ENCODE data around the gene C1orf116.

C1orf116 gene

GRCh38 chr1:207018707-207019106, 13.8 kb downstream of the C1orf116 start:
- no peak for DNase-seq

- no peak for DNase-seq
These were observed 14.7 kb downstream of the C1orf116 start for GRCh38 chr1:207017615-207018559.

- DNase-seq: no peak
These were observed 16.8 kb downstream of the C1orf116 start for GRCh38 chr1:207015791-207016190.

GRCh38 chr1:207014728-207015127, 17.8 kb downstream of the C1orf116 start:
- no peak for DNase-seq

GRCh38 chr1:207013321-207014085, 19.1 kb downstream of the C1orf116 start:
- no peak for DNase-seq

DNA sequence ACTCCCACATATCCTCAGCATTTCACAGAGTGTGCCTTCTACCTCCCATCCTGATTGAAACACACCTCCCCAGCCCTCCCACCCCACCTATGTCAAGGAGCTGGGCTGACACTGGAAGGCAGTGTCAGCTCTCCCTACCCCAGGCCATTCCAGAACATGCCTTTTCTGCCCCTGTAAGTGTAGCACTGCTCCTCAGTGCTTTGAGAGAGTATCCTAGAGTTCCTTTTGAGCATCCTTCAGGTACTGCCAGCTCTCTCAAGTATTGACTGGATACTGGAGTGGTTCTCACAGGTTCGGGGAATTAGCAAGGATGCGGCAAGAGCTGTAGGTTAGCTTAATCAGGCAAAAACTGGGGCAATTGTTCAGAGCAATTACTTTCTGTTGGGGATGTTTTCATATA, 21.8 kb downstream of the C1orf116 start:
- DNase-seq: no peak

DNA sequence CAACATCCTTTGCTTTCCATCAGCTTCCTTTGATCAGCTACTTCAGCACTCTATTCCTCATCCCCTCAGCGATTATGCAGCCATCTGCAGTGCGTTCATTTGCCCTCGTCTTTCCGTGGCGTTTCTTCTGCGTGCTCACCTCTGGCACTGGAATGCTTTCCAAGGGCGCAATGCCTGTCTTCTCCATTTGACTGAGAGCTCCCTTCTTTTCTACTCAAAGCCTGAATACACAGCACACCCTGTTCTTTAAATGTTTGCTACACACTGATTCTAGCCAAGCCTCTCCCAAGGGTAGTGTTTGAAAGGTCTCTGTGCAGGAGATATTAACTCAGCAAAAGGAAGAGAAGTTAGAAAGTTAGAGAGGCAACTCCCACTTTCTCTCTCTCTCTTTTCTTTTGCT, 22.6 kb downstream of the C1orf116 start:
- no peak for DNase-seq

- no peak for DNase-seq
These were observed 23.2 kb downstream of the C1orf116 start for GRCh38 chr1:207009182-207009850.

GRCh38 chr1:207007352-207008033, 25.1 kb downstream of the C1orf116 start:
- no peak for DNase-seq

DNA sequence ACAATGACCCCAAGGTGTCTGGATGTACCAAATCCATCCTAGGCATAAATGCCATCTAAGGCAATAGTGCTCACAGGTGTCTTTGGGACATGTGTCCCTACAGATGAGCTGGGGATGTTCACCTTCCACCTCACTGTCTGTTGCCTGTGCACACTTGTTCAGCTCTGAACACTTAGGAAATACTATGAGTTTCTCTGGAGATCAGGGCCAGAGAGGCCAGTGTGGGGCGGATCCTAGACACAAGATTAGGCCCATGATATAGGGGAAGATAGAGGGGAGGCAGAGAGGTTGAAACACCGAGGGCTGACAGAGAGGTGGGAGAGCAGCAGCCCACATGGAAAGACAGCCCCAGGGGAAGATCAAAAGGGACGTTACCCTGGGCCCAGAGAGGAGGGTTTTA, 25.6 kb downstream of the C1orf116 start:
- DNase-seq: no peak

- no peak for DNase-seq
These were observed 26.5 kb downstream of the C1orf116 start for GRCh38 chr1:207006083-207006482.

DNA sequence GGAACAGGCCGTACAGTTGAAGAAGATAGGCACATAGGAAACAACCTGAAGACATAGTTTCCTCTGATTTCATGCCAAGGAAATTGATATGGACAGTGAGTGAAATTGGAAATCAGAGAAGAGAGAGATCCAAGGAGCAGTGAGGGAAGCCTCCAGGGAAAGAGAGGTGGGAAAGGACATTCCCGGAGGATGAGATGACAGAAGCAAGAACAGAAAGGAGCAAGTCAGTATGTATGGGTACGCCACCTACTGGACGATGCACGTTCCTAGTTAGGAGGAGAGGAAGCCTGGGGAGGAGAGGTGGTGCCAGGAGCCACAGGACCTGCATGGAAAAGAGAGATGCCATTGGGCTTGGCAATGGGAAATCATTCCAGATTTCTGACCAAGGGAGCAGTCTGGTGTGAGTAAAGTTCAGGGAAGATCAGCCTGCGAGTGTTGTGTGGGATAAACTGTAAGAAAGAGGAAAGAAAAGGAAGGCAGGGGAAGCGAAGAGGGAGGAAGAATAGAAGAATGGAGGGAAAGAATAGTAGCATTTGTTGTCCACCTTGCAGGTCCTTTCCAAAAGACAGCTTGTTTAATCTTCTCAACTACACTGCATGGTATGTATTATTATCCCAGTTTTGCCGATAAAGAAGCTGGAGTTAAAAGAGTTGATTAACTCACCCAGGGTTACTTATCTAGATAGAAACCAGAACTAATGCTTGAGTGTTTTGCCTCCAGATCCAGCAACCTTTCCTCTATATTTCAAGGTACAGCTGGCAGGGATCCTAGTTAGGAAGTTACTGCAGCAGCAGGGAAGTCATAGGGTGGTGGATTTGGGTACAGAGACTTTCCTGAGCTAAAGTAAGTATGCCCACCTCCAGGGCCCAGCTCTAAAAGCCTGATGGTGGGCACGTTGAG, 27.4 kb downstream of the C1orf116 start:
- peak; percentile 25 for DNase-seq

GRCh38 chr1:207003210-207003609, 29.3 kb downstream of the C1orf116 start:
- no peak for DNase-seq

DNA sequence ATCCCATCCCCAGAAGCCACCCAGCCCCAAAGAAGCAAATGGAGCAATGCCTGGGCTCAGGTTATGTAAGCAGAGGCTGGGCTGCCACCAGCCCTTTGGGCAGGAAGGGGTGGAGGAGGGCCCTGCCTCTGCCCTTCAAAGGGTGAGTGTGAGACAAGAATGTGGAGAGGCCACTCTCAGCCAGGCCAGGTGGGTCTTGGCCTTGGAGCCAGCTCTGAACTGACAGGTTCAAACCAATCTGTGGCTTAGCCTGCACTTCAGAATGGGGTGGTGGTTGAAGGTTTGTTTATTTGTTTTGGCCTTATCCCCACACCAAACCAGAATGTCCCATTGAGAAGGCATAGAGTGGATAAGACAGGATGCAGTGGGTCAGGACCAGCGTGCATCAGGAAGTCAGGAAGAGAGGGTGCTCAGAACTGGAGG, 29.8 kb downstream of the C1orf116 start:
- no peak for DNase-seq

GRCh38 chr1:207001492-207002245, 30.9 kb downstream of the C1orf116 start:
- no peak for DNase-seq

DNA sequence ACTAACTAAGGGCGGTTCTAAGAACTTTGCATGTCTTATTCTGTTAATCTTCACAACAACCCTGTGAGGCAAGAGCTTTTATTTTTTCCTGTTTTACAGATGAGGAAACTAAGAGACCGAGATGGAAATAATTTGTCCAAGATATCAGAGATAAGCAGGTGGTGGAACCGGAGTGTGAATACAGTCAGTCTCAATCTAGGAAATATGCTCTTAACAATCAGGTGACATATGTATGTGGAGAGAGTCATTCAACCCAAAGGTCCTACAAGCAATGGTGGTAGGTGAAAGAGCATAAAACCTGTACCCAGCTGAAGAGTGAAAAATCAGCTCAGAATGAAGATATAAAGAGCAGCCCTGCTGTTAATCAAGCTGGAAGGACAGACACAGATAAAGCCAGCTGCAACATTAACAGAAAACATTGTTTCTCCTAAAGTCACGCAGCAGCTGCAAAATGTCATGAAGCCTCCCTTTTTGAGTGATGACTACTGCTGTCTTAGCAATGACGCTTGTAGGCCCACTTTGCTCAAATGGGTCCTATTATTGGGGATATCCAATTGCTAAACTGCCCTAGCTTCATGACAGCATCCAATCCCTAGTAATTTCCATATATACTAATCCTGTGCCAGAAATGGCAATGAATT, 31.8 kb downstream of the C1orf116 start:
- no peak for DNase-seq

DNA sequence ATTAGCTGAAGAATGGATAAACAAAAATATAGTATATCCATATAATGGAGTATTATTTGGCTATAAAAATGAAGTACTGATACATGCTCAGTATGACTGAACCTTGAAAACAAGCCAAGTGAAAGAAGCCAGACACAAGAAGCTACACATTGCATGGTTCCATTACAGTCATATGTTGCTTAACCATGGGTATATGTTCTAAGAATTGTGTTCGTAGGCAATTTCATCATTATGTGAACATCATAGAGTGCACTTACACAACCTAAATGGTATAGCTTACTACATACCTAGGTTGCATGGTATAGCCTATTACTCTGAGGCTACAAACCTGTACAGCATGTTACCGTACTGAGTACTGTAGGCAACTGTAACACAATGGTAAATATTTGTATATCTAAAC, 33.7 kb downstream of the C1orf116 start:
- no peak for DNase-seq

DNA sequence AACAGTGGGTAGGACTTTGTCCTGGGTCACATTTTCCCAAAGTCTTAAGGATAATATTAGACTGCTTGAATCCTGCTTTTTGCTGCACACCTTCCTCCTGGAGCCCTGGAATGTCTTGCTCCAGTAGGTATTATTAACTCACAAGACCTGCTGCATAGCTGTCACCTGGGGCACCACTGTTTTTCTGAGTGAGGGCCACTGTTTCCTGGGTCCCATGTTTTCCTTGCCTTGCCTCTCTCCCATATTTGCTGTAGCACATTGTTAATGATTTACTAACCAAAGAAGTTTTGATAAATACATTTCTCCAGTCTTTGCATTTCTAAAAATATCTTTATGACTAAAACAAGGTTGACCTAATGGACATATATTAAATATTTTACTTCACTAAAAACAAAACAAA, 39.8 kb downstream of the C1orf116 start:
- no peak for DNase-seq

DNA sequence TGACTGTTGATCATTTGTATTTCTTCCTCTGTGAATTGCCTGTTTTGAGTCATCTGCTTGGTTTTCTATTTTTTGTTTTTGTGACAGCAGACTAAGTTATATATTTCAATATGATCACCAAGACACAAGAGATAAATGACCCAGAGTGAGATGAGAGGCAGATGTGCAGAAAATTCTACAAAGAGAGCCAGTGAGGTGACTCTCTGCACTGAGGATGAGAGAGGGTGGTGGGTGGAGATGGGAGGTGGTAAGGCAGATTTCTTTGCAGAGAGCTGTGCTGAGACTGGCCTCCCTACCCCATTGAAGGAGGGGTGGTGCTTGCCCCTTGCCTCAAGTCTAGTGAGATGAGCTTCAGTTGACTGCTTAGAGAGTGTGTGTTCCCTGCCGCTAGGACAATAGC, 44.7 kb downstream of the C1orf116 start:
- no peak for DNase-seq

DNA sequence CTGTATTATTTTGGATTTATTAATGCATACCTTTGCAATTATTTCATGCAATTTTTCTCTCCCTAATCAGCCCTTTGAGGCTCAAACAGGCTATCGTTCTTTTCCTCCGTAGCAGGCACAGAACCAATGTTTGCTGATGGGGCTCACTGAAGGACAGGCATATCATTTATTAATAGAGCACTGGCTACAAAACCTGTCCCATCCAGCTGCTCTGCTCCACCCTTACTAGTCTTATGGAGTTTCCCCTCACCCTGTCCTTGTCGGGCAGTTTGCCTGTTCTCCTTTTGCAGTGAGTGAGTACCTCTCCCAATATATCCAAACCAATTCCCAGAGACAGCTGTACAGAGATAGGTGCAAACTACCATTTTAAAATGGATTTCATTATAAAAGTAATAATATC, 45.7 kb downstream of the C1orf116 start:
- no peak for DNase-seq
